Sigmoid colon (tissue), 7 donors: ENCODE data around the gene EXOC7. TPM values are rescaled to one million over a fixed set of nuclear protein-coding genes. Genes with fewer than 3 reads are reported as not detected.
"Not testable (repeated sequence)": the region's sequence is repeated elsewhere in the genome, so short reads cannot be mapped to it uniquely, and the experiment has no call there.

Experiments
- DNase-seq: peaks from one replicate; pipeline ENCODE4 v3.0.0-alpha.2; 2019
- H3K27ac ChIP-seq, 4 donors: fragments of 200-600 bp; sonication (generic); one replicate each; pipeline ENCODE4 v1.5.1; 2016 to 2019; ENCODE audit warnings: mild to moderate bottlenecking in 1 of 4
- H3K27me3 ChIP-seq, 3 donors: fragments of 200-600 bp; sonication (generic); one replicate each; pipeline ENCODE4 v1.5.1; 2019; ENCODE audit warnings: mild to moderate bottlenecking in 1 of 3
- H3K36me3 ChIP-seq, 4 donors: fragments of 200-600 bp; sonication (generic); one replicate each; pipeline ENCODE4 v1.5.1; 2016 to 2019
- H3K4me1 ChIP-seq, 4 donors: fragments of 200-600 bp; sonication (generic); one replicate each; pipeline ENCODE4 v1.5.1; 2017 to 2019
- H3K4me3 ChIP-seq, 4 donors: fragments of 200-600 bp; sonication (generic); one replicate each; pipeline ENCODE4 v1.5.1; 2017 to 2019; ENCODE audit warnings: mild to moderate bottlenecking in 2 of 4, moderate library complexity in 1 of 4
- H3K9me3 ChIP-seq, 4 donors: fragments of 200-600 bp in 3 of 4; sonication (generic) in 3 of 4; one replicate each; pipeline versions ENCODE4 v1.5.1 to v1.6.1; 2013 to 2019
- EP300 ChIP-seq, 4 donors: sonication (generic); formaldehyde crosslinking; IDR thresholded peaks; one replicate each; pipeline ENCODE4 v1.6.1; 2017; ENCODE audit warnings: antibody characterized with exemption in 4 of 4
- POLR2A ChIP-seq, 2 donors: fragments of 450-650 bp; IDR thresholded peaks; one replicate each; pipeline ENCODE4 v1.6.1; 2016; ENCODE audit warnings: antibody characterized with exemption in 2 of 2, mild to moderate bottlenecking in 2 of 2, moderate library complexity in 2 of 2
- POLR2AphosphoS5 ChIP-seq, 4 donors: sonication (generic); formaldehyde crosslinking; IDR thresholded peaks; one replicate each; pipeline ENCODE4 v1.6.1; 2017; ENCODE audit warnings: antibody characterized with exemption in 4 of 4
- WGBS, 2 donors: extraction: QIAGEN DNeasy Blood & Tissue Kit; methylation state at CpG; one replicate each; pipeline ENCODE4 v1.1.7; 2013; 5-methylcytosine and 5-hydroxymethylcytosine counted together
- intact Hi-C: fragments of 100-400 bp; cut with DNase I; formaldehyde crosslinking; loops from one replicate; pipeline ENCODE4 v1.15.1; 2023
- polyA plus RNA-seq, 3 donors: library from polyadenylated mRNA; stranded (reverse); fragments of 200-250 nt; gene quantifications; one replicate each; pipeline ENCODE4 v1.2.3, GENCODE V29; 2013
- total RNA-seq, 4 donors: library from RNA; depleted of rRNA; stranded (reverse); fragments of >200 nt; gene quantifications; one replicate each; pipeline ENCODE4 v1.1.0, GENCODE V29; 2016
- TF ChIP-seq, protein P1 (sequence below), 4 experiments: fragments of 450-650 bp in 3 of 4; fragments of 200-600 bp in 1 of 4; IDR thresholded peaks; one replicate each; pipeline ENCODE4 v1.5.1; 2016 to 2019; ENCODE audit warnings: antibody characterized with exemption in 4 of 4, mild to moderate bottlenecking in 3 of 4, moderate library complexity in 2 of 4
- donor health status: healthy with polysubstance abuse.
- donor health status: Bipolar disorder and iron deficiency.
- donor health status: healthy.

The EXOC7 gene
- total and polyA plus RNA-seq, 7 donors = 36.8 to 82.0 (median 71.3) TPM

DNA sequence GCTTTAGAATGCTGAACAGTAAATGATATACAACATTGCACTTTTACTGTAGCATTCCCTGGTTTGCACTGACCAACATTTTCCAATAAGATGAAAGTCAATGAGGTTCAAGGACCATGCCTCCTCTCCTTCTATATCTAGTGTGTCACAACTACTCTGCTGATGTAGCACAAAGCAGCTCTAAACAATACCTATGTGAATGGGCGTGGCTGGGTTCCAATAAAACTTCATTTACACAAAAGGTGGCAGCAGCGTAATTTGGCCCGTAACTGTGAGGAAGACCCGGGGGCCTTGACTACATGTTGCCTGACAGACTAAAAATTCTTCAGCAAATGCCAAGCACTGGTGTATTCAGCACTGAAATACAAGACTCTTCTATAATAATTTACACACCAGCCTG, 37.8 kb downstream of the EXOC7 start:
- intact Hi-C loops = no loop called here
- DNase-seq = no peak
- no peak overlapping the region for H3K27ac ChIP-seq
- TF ChIP-seq EP300 (IDR thresholded peaks at IDR 0.05) (no peak), POLR2AphosphoS5 (IDR thresholded peaks at IDR 0.05) (no peak), POLR2A (IDR thresholded peaks at IDR 0.05) (no peak)
- TF ChIP-seq, protein P1, sequence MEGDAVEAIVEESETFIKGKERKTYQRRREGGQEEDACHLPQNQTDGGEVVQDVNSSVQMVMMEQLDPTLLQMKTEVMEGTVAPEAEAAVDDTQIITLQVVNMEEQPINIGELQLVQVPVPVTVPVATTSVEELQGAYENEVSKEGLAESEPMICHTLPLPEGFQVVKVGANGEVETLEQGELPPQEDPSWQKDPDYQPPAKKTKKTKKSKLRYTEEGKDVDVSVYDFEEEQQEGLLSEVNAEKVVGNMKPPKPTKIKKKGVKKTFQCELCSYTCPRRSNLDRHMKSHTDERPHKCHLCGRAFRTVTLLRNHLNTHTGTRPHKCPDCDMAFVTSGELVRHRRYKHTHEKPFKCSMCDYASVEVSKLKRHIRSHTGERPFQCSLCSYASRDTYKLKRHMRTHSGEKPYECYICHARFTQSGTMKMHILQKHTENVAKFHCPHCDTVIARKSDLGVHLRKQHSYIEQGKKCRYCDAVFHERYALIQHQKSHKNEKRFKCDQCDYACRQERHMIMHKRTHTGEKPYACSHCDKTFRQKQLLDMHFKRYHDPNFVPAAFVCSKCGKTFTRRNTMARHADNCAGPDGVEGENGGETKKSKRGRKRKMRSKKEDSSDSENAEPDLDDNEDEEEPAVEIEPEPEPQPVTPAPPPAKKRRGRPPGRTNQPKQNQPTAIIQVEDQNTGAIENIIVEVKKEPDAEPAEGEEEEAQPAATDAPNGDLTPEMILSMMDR (IDR thresholded peaks at IDR 0.05) = no peak
- H3K36me3 ChIP-seq = peaks cover 45 to 94% (median 59%) of the 10 kb centered on the region in 4 donors
- H3K27me3 ChIP-seq = no peaks in the 10 kb centered on the region
- no peak overlapping the region for H3K4me3 ChIP-seq
- WGBS, 2 donors = 27 to 77% methylated on average over 4 of the region's 4 CpGs
- H3K4me1 ChIP-seq = peaks cover 0 to 15% (median 6%) of the 10 kb centered on the region in 4 donors
- H3K9me3 ChIP-seq = no peaks in the 10 kb centered on the region

DNA sequence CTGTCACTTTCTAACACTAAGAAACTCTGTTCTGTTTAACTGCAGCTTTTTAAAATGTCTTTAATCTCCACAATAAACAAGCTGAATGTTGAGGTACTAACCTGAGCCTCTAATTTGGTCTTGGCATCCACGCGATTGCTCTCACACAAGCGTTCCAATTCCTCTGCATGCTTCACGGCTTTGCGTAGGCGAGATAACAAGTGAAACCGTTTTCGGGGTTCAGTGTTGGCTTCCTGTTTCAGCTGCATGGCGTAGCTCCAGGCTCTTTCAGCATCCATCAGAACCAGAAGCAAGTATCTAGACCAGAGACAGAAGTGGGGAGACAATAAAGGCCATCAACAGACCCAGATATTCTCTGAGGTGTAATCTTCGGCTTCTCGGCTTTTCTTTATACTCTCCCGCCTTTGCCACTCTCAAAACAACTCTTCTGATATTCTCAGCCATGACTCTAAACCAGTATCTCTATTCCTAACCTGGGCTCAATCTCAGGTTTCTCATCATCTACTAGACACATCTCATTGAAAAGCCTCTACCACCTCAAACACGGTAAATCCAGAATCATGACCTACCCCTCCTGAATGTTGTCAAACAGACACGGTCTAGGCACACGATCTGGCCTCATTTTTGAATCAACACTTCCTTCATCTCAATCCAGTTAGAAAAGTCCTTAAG, 39.6 kb downstream of the EXOC7 start:
- intact Hi-C loops = no loop called here
- no peaks in the 10 kb centered on the region for H3K4me1 ChIP-seq
- no peaks in the 10 kb centered on the region for H3K27me3 ChIP-seq
- peaks cover 50 to 95% (median 72%) of the 10 kb centered on the region in 4 donors for H3K36me3 ChIP-seq
- no peak for DNase-seq
- no peak overlapping the region for H3K27ac ChIP-seq
- 85 to 89% methylated on average over 15 of the region's 15 CpGs for WGBS, 2 donors
- no peak overlapping the region for H3K4me3 ChIP-seq
- TF ChIP-seq POLR2A (IDR thresholded peaks at IDR 0.05) = no peak
- TF ChIP-seq, protein P1 (IDR thresholded peaks at IDR 0.05) = no peak
- no peak for TF ChIP-seq EP300 (IDR thresholded peaks at IDR 0.05)
- no peak for TF ChIP-seq POLR2AphosphoS5 (IDR thresholded peaks at IDR 0.05)
- H3K9me3 ChIP-seq = no peaks in the 10 kb centered on the region

DNA sequence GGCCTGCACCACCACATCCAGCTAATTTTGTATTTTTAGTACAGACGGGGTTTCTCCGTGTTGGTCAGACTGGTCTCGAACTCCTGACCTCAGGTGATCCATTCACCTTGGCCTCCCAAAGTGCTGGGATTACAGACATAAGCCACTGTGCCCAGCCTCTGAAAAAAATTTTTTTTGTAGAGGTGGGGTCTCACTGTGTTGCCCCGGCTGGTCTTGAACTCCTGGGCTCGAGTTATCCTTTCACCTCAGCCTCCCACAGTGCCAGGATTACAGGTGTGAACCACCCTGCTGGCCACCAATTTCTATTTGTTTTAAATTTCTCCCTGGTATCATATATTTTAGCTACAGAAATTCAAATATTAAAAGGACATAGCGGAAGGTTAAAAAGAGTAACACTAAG, 45.3 kb downstream of the EXOC7 start:
- H3K27me3 ChIP-seq, H3K27ac ChIP-seq, H3K9me3 ChIP-seq, H3K4me1 ChIP-seq, intact Hi-C loops, DNase-seq, H3K4me3 ChIP-seq: not testable (repeated sequence)
- H3K36me3 ChIP-seq = peaks cover 51 to 95% (median 71%) of the 10 kb centered on the region in 4 donors
- WGBS, 2 donors = 87 to 88% methylated on average over 6 of the region's 6 CpGs

DNA sequence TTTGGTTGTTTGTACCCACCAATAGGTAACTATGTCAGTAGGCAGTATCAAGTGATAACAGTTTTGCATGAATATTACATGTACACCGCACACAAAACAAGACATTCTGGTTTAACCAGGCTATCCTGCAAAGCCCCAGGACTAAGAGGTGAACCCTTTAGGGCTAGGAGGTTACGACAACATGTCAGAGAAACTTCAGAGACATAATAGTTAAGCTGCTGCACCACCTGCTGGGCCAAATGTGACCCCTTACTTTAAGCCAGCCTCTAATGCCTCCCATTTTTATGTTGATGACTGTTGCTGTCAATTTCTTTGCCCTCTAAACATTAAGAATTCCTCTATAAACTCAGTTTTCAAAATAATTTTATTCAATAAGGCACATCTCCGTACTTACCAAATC, 46.7 kb downstream of the EXOC7 start:
- TF ChIP-seq EP300 (IDR thresholded peaks at IDR 0.05) (no peak), POLR2AphosphoS5 (IDR thresholded peaks at IDR 0.05) (no peak)
- TF ChIP-seq, protein P1 (IDR thresholded peaks at IDR 0.05) = no peak
- Histone ChIP-seq H3K4me3 (no peak overlapping the region), H3K36me3 (peaks cover 45 to 100% (median 65%) of the 10 kb centered on the region in 4 donors), H3K4me1 (peaks cover 0 to 3% (median under 1%) of the 10 kb centered on the region in 4 donors), H3K27me3 (no peaks in the 10 kb centered on the region), H3K9me3 (no peaks in the 10 kb centered on the region), H3K27ac (no peak overlapping the region)
- DNase-seq = no peak
- intact Hi-C loops = no loop called here
- 67 to 86% methylated on average over 3 of the region's 3 CpGs for WGBS, 2 donors

DNA sequence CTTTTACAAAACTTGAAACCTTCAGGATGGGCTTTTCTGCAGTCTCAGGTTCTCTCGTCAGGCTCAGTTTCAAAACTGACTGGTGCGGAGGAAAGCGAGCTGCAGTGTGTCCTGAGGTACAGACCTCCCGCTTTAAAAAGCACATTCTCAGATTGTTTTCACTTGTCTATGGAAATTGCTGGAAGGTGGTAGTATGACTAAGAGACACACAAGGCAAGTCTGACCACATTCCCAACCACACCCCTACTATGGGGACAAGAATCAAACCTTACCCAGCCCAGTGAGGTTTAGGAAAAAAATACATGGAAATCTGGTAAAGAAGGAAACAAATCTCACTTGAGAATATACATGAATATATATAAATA, 49.5 kb downstream of the EXOC7 start:
- peaks cover 42 to 93% (median 53%) of the 10 kb centered on the region in 4 donors for H3K36me3 ChIP-seq

More for the DNA sequence above, 49.5 kb downstream of the EXOC7 start:
- Histone ChIP-seq H3K27ac (peak overlapping the region in 3 of 4 donors; percentile 10 to 51 (median 38)), H3K9me3 (no peaks in the 10 kb centered on the region), H3K4me1 (peaks cover 0 to 29% (median 21%) of the 10 kb centered on the region in 4 donors), H3K27me3 (no peaks in the 10 kb centered on the region), H3K4me3 (no peak overlapping the region)
- intact Hi-C loops = no loop called here
- WGBS, 2 donors = 90 to 92% methylated on average over 4 of the region's 4 CpGs
- no peak for TF ChIP-seq POLR2AphosphoS5 (IDR thresholded peaks at IDR 0.05)
- TF ChIP-seq POLR2A (IDR thresholded peaks at IDR 0.05) = no peak
- TF ChIP-seq EP300 (IDR thresholded peaks at IDR 0.05) = no peak
- TF ChIP-seq, protein P1 (IDR thresholded peaks at IDR 0.05) = no peak
- DNase-seq = no peak
